WTC11 (cell line): Measurements from ENCODE around the gene PILRB. TPM values are rescaled to one million over a fixed set of nuclear protein-coding genes. Genes with fewer than 3 reads are reported as not detected.

ENCODE experiments used
- ATAC-seq: fragments of 200-7000 bp; cut with Tn5 transposase; 2 replicates; pipeline ENCODE4 v1.10.0; 2021; ENCODE audit warnings: mild to moderate bottlenecking, moderate library complexity
- CTCF ChIA-PET: fragments of 300-600 bp; sonication (Branson Sonifier 250); formaldehyde crosslinking; loops from one replicate; lab custom pipeline; 2021; ENCODE audit warnings: antibody characterized with exemption; lab: Charles Lee
- POLR2A ChIA-PET: fragments of 350-600 bp; sonication (Branson Sonifier 250); formaldehyde crosslinking; loops from one replicate; lab custom pipeline; 2021; ENCODE audit warnings: antibody characterized with exemption; lab: Charles Lee
- DNase-seq: peaks from one replicate; pipeline ENCODE4 v3.0.0; 2021; ENCODE audit warnings: low spot score
- H3K27ac Mint-ChIP-seq: 2 replicates; pipeline ENCODE4 v1.8.0; 2021; ENCODE audit warnings: mixed read lengths
- H3K27me3 Mint-ChIP-seq: 2 replicates; pipeline ENCODE4 v1.8.0; 2021; ENCODE audit warnings: low read depth, mild to moderate bottlenecking, moderate library complexity, mixed read lengths
- H3K36me3 Mint-ChIP-seq: 2 replicates; pipeline ENCODE4 v1.8.0; 2021; ENCODE audit warnings: mixed read lengths
- H3K4me1 Mint-ChIP-seq: 2 replicates; pipeline ENCODE4 v1.8.0; 2022; ENCODE audit warnings: mixed read lengths
- H3K4me3 Mint-ChIP-seq: 2 replicates; pipeline ENCODE4 v1.8.0; 2021; ENCODE audit warnings: mild to moderate bottlenecking, moderate library complexity, mixed read lengths
- H3K9me3 Mint-ChIP-seq: 2 replicates; pipeline ENCODE4 v1.8.0; 2021; ENCODE audit warnings: mixed read lengths
- ATF2 ChIP-seq: sonication (generic); formaldehyde crosslinking; IDR thresholded peaks from 2 replicates; pipeline ENCODE4 v1.8.1; 2022; ENCODE audit warnings: low read depth, missing genetic modification reagents, borderline replicate concordance
- ATF6 ChIP-seq: sonication (generic); formaldehyde crosslinking; IDR thresholded peaks from 2 replicates; pipeline ENCODE4 v1.8.1; 2023; ENCODE audit warnings: mild to moderate bottlenecking, missing genetic modification reagents
- CDX4 ChIP-seq: fragments of 250-450 bp; sonication (Bioruptor Pico); IDR thresholded peaks from 2 replicates; pipeline ENCODE4 v1.9.0; 2021; ENCODE audit warnings: moderate library complexity, mild to moderate bottlenecking, inconsistent platforms, borderline replicate concordance
- ESRRA ChIP-seq: sonication (generic); formaldehyde crosslinking; IDR thresholded peaks from 2 replicates; pipeline ENCODE4 v1.8.1; 2022; ENCODE audit warnings: mild to moderate bottlenecking, missing genetic modification reagents, borderline replicate concordance
- FOXP4 ChIP-seq: sonication (generic); formaldehyde crosslinking; IDR thresholded peaks from 2 replicates; pipeline ENCODE4 v1.8.0; 2022; ENCODE audit warnings: mild to moderate bottlenecking, missing genetic modification reagents
- HMGXB4 ChIP-seq: sonication (generic); formaldehyde crosslinking; IDR thresholded peaks from 2 replicates; pipeline ENCODE4 v1.8.1; 2023; ENCODE audit warnings: mild to moderate bottlenecking, moderate library complexity, missing genetic modification reagents
- MYBL2 ChIP-seq: sonication (generic); formaldehyde crosslinking; IDR thresholded peaks from 2 replicates; pipeline ENCODE4 v1.8.1; 2023; ENCODE audit warnings: mild to moderate bottlenecking, moderate library complexity, missing genetic modification reagents
- SMAD3 ChIP-seq: sonication (generic); formaldehyde crosslinking; IDR thresholded peaks from 2 replicates; pipeline ENCODE4 v1.8.0; 2022; ENCODE audit warnings: missing genetic modification reagents, mild to moderate bottlenecking, borderline replicate concordance
- TCF7 ChIP-seq: sonication (generic); formaldehyde crosslinking; IDR thresholded peaks from 2 replicates; pipeline ENCODE4 v1.8.0; 2022; ENCODE audit warnings: mild to moderate bottlenecking, low read depth, missing genetic modification reagents, moderate library complexity
- TEAD1 ChIP-seq: sonication (generic); formaldehyde crosslinking; IDR thresholded peaks from 2 replicates; pipeline ENCODE4 v1.8.0; 2022; ENCODE audit warnings: mild to moderate bottlenecking, missing genetic modification reagents
- TP53 ChIP-seq: sonication (generic); formaldehyde crosslinking; IDR thresholded peaks from 2 replicates; pipeline ENCODE4 v1.8.1; 2023; ENCODE audit warnings: mild to moderate bottlenecking, missing genetic modification reagents
- USF1 ChIP-seq: sonication (generic); formaldehyde crosslinking; IDR thresholded peaks from 2 replicates; pipeline ENCODE4 v1.8.0; 2022; ENCODE audit warnings: mild to moderate bottlenecking, missing genetic modification reagents
- ZBTB21 ChIP-seq: sonication (generic); formaldehyde crosslinking; IDR thresholded peaks from 2 replicates; pipeline ENCODE4 v1.8.1; 2023; ENCODE audit warnings: mild to moderate bottlenecking, missing genetic modification reagents, borderline replicate concordance
- ZNF138 ChIP-seq: sonication (generic); formaldehyde crosslinking; conservative IDR thresholded peaks from 2 replicates; pipeline ENCODE4 v1.8.1; 2022; ENCODE audit warnings: mild to moderate bottlenecking, moderate library complexity, missing genetic modification reagents
- ZNF219 ChIP-seq: sonication (generic); formaldehyde crosslinking; IDR thresholded peaks from 2 replicates; pipeline ENCODE4 v1.8.0; 2023; ENCODE audit warnings: missing genetic modification reagents, mild to moderate bottlenecking, borderline replicate concordance
- ZNF671 ChIP-seq: fragments of 250-450 bp; sonication (Bioruptor Pico); IDR thresholded peaks from 2 replicates; pipeline ENCODE4 v1.8.0; 2021; ENCODE audit warnings: mild to moderate bottlenecking
- ZSCAN18 ChIP-seq: fragments of 250-450 bp; sonication (Bioruptor Pico); IDR thresholded peaks from 2 replicates; pipeline ENCODE4 v2.1.2; 2022; ENCODE audit warnings: mild to moderate bottlenecking, moderate library complexity
- total RNA-seq: library from RNA; stranded (reverse); gene quantifications from 3 replicates; pipeline ENCODE4 v1.2.3, GENCODE V29; 2021

PILRB gene
- total RNA-seq, 1 experiment from 2014 or later = 30.7 TPM

GRCh38 chr7:100346921-100347320 lies 11.0 kb upstream of the PILRB start (continued):
- TF ChIP-seq HMGXB4 (CRISPR knock-in tag) (no peak), FOXP4 (CRISPR knock-in tag) (no peak), TP53 (CRISPR knock-in tag) (no peak), ZNF138 (CRISPR knock-in tag) (no peak)

GRCh38 chr7:100348805-100349204 lies 9.1 kb upstream of the PILRB start:
- Mint-ChIP-seq H3K4me3 (no peak overlapping the region), H3K27ac (no peak overlapping the region), H3K9me3 (no peaks in the 10 kb centered on the region), H3K4me1 (peaks cover 2% of the 10 kb centered on the region; the same call in 1 of the 2 replicates), H3K36me3 (peaks cover 66% of the 10 kb centered on the region)
- no peak for TF ChIP-seq MYBL2 (CRISPR knock-in tag)
- TF ChIP-seq CDX4 (CRISPR knock-in tag) = no peak
- TF ChIP-seq TEAD1 (CRISPR knock-in tag) = no peak
- no peak for TF ChIP-seq ZNF671 (CRISPR knock-in tag)
- TF ChIP-seq ZSCAN18 = no peak
- TF ChIP-seq USF1 (CRISPR knock-in tag) = no peak
- TF ChIP-seq TCF7 (CRISPR knock-in tag) = no peak
- no peak for TF ChIP-seq ATF2
- no peak for TF ChIP-seq HMGXB4 (CRISPR knock-in tag)
- TF ChIP-seq ZNF219 (CRISPR knock-in tag) = no peak
- TF ChIP-seq, all 79 proteins: peak for 0
- ChIA-PET POLR2A (no interaction called here), CTCF (interaction anchor here (2.2 kb wide), 1 partner anchor 59 kb away, joined by 7 read pairs; no protein-coding TSS in a partner anchor)
- no peak for DNase-seq
- ATAC-seq = no peak
- no peaks in the 10 kb centered on the region for H3K27me3 Mint-ChIP-seq

- no peaks in the 10 kb centered on the region for H3K27me3 Mint-ChIP-seq
- no peaks in the 10 kb centered on the region for H3K9me3 Mint-ChIP-seq
- no peak for ATAC-seq
- DNase-seq = no peak
- H3K4me3 Mint-ChIP-seq = no peak overlapping the region
- no peaks in the 10 kb centered on the region for H3K4me1 Mint-ChIP-seq
- peaks cover 60% of the 10 kb centered on the region for H3K36me3 Mint-ChIP-seq
- no peak overlapping the region for H3K27ac Mint-ChIP-seq
- POLR2A ChIA-PET = no interaction called here
- CTCF ChIA-PET = interaction anchor here (0.9 kb wide), 1 partner anchor 220 kb away, joined by 3 read pairs; no protein-coding TSS in a partner anchor
- TF ChIP-seq ATF6 (CRISPR knock-in tag) = no peak
- no peak for TF ChIP-seq ATF2
- TF ChIP-seq ESRRA = no peak
- no peak for TF ChIP-seq SMAD3 (CRISPR knock-in tag)
- no peak for TF ChIP-seq MYBL2 (CRISPR knock-in tag)
- TF ChIP-seq ZBTB21 = no peak
- no peak for TF ChIP-seq CDX4 (CRISPR knock-in tag)
Observed at GRCh38 chr7:100349757-100350156, 8.2 kb upstream of the PILRB start.
